Gastroesophageal sphincter (tissue), 3 donors: ENCODE measurements around the gene JAGN1.

Experiments
- EP300 ChIP-seq: sonication (generic); formaldehyde crosslinking; IDR thresholded peaks from one replicate; pipeline ENCODE4 v1.6.1; 2017; ENCODE audit warnings: antibody characterized with exemption, mild to moderate bottlenecking
- POLR2A ChIP-seq, 2 donors: fragments of 450-650 bp; IDR thresholded peaks; one replicate each; pipeline ENCODE4 v1.6.1; 2017; ENCODE audit warnings: antibody characterized with exemption in 2 of 2, mild to moderate bottlenecking in 2 of 2, moderate library complexity in 1 of 2
- POLR2AphosphoS5 ChIP-seq: sonication (generic); formaldehyde crosslinking; IDR thresholded peaks from one replicate; pipeline ENCODE4 v1.6.1; 2017; ENCODE audit warnings: antibody characterized with exemption
- TF ChIP-seq, protein P1 (sequence below), 4 experiments: fragments of 200-600 bp in 2 of 4; fragments of 450-650 bp in 2 of 4; sonication (generic) in 1 of 4; IDR thresholded peaks; one replicate each; pipeline ENCODE4 v1.5.1; 2017 to 2019; ENCODE audit warnings: antibody characterized with exemption in 4 of 4, mild to moderate bottlenecking in 2 of 4, moderate library complexity in 2 of 4

GRCh38 chr3:9901967-9902366 lies 11.6 kb downstream of the JAGN1 start:
- TF ChIP-seq, protein P1, sequence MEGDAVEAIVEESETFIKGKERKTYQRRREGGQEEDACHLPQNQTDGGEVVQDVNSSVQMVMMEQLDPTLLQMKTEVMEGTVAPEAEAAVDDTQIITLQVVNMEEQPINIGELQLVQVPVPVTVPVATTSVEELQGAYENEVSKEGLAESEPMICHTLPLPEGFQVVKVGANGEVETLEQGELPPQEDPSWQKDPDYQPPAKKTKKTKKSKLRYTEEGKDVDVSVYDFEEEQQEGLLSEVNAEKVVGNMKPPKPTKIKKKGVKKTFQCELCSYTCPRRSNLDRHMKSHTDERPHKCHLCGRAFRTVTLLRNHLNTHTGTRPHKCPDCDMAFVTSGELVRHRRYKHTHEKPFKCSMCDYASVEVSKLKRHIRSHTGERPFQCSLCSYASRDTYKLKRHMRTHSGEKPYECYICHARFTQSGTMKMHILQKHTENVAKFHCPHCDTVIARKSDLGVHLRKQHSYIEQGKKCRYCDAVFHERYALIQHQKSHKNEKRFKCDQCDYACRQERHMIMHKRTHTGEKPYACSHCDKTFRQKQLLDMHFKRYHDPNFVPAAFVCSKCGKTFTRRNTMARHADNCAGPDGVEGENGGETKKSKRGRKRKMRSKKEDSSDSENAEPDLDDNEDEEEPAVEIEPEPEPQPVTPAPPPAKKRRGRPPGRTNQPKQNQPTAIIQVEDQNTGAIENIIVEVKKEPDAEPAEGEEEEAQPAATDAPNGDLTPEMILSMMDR (IDR thresholded peaks at IDR 0.05) = no peak
- TF ChIP-seq EP300 (no peak), POLR2A (IDR thresholded peaks at IDR 0.05) (no peak), POLR2AphosphoS5 (no peak)
